GM12891 (cell line): ENCODE results near the gene TBL1X.

Experiments used
- POLR2A ChIP-seq: IDR thresholded peaks from 2 replicates; pipeline ENCODE4 v1.6.1; 2011; ENCODE audit warnings: low read depth, low read length, control low read depth
- POLR2AphosphoS5 ChIP-seq: IDR thresholded peaks from 2 replicates; pipeline ENCODE4 v1.6.1; 2011; ENCODE audit warnings: low read depth, low read length, control low read depth
- POU2F2 ChIP-seq: IDR thresholded peaks from 2 replicates; pipeline ENCODE4 v1.6.1; 2011; ENCODE audit warnings: low read depth, mild to moderate bottlenecking, control low read depth, low read length, moderate library complexity
- SPI1 ChIP-seq: IDR thresholded peaks from 2 replicates; pipeline ENCODE4 v1.6.1; 2011; ENCODE audit warnings: low read depth, low read length, control low read depth
- TAF1 ChIP-seq: IDR thresholded peaks from 2 replicates; pipeline ENCODE4 v1.6.1; 2011; ENCODE audit warnings: low read depth, low read length, control low read depth

- TF ChIP-seq POLR2A (no peak), POLR2AphosphoS5 (no peak), SPI1 (no peak), TAF1 (no peak), POU2F2 (no peak)
Observed at GRCh38 chrX:9576059-9576458, 111.2 kb downstream of the TBL1X start.
